CD4-positive, alpha-beta T cell treated with Interleukin-2 at 100 ng/mL for 4 hours (primary cell): ENCODE results near the gene R3HCC1L.
"Not testable (repeated sequence)": the region's sequence is repeated elsewhere in the genome, so short reads cannot be mapped to it uniquely, and the experiment has no call there.

ENCODE experiments used
- DNase-seq: peaks from one replicate; pipeline ENCODE4 v3.0.0-alpha.2; 2020; ENCODE audit warnings: low spot score

The R3HCC1L gene

GRCh38 chr10:98172495-98172894 is 38.0 kb downstream of the R3HCC1L start:
- DNase-seq: no peak

GRCh38 chr10:98173260-98173659 is 38.8 kb downstream of the R3HCC1L start:
- DNase-seq: no peak

DNA sequence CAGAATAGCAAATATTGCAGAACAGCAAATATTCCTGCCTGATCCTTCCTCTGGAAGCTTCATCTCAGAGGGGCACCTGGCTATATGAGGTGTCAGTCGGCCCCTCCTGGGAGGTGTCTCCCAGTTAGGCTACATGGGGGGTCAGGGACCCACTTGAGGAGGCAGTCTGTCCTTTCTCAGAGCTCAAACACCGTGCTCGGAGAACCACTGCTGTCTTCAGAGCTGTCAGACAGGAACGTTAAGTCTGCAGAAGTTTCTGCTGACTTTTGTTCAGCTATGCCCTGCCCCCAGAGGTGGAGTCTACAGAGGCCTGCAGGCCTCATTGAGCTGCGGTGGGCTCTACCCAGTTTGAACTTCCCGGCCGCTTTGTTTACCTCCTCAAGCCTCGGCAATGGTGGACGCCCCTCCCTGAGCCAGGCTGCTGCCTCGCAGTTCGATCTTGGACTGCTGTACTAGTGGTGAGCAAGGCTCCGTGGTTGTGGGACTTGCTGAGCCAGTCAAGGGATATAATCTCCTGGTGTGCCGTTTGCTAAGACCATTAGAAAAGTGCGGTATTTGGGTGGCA is 48.0 kb downstream of the R3HCC1L start:
- DNase-seq: not testable (repeated sequence)

GRCh38 chr10:98186681-98187080 is 52.2 kb downstream of the R3HCC1L start:
- DNase-seq: no peak

GRCh38 chr10:98190773-98191172 is 56.3 kb downstream of the R3HCC1L start:
- DNase-seq: not testable (repeated sequence)

GRCh38 chr10:98193037-98193436 is 58.6 kb downstream of the R3HCC1L start:
- DNase-seq: no peak

DNA sequence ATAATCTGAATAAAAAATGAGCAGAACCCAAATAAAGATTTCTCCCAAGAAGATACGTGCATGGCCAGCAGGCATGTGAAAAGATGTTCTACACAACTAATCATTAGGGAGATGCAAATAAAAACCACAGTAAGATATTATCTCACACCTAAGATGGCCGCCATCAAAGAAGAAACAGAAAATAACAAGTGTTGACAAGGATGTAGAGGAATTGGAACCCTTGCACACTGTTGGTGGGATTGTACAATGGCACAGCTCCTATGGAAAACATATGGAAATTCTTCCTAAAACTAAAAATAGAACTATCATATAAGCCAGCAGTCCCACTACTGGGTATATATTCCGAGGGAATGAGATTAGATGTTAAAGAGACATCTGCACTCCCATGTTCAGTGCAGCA is 60.2 kb downstream of the R3HCC1L start:
- DNase-seq: no peak

DNA sequence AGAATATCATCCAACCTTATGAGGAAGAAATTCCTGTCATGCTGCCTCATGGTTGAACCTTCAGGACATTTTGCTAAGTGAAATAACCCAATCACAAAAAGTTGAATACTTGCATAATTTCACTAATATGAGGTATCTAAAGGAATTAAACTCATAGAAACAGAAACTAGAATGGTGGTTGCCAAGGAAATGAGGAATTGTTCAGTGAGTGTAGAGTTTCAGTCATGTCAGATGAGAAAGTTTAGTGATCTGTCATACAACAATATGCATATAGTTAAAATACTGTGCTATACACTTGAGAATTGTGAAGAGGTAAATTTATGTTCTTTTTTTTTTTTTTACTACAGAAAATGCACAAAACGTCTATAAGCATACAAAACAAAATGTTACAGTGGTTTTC is 60.7 kb downstream of the R3HCC1L start:
- no peak for DNase-seq

- no peak for DNase-seq
Measured at GRCh38 chr10:98196985-98197384, 62.5 kb downstream of the R3HCC1L start.

GRCh38 chr10:98201760-98202159 is 67.3 kb downstream of the R3HCC1L start:
- DNase-seq: no peak

GRCh38 chr10:98202378-98202777 is 67.9 kb downstream of the R3HCC1L start:
- no peak for DNase-seq

DNA sequence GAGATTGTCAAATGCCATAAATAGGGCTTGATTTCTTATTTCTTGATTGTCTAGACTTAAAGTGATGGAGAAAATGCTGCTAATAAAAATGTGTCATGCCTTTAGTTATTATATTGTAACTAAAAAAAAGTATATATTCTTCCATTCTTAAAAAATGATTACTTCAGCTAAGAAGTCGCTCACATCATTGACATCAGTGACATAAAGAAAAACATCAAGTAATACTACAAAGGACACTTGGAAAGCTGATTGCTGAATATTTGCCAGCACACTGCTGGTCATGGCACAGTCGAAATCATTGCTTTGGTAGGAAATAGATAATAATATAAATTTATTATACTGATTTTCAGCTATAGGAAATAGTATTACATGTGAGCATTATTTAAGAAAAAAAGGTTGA is 70.9 kb downstream of the R3HCC1L start:
- DNase-seq: no peak

GRCh38 chr10:98208925-98209324 is 74.5 kb downstream of the R3HCC1L start:
- DNase-seq: no peak

GRCh38 chr10:98209441-98209840 is 75.0 kb downstream of the R3HCC1L start:
- DNase-seq: no peak

DNA sequence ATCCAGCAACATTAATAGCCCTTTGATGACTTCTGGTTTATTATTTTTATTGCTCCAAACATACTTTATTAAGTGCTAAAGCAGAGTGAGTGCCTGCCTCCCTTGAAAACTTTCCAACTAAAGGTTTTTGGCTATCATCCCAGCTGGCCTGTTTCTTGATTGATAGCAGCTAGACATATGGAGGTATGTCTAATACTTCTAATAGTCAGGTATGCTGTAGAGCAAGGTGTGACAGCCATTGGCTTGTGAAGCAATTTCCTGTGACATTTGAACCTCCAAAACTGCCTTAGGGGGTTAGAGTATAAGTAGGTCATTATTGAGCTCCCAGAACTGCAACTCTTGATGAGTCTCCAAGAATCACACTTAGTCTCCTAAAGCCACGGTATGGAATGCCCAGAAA is 77.7 kb downstream of the R3HCC1L start:
- DNase-seq: no peak

DNA sequence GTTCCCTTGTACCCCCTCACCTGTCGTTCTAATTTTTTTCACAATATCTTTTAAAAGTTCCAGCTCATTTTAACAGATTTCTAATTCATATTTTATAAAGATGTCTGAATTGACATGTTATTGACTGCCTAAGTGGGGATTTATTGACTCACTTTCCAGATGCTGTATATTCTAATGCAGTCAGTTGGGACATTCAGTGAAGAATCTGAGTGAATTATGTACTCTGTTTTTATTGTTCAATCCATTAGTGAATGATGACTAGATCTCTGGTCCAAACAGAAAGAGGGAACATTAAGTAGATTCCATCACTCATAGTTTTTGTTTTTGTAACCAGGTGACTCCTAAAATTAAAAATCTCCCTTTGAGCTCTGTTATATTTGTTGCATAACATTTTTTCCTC is 79.3 kb downstream of the R3HCC1L start:
- no peak for DNase-seq

DNA sequence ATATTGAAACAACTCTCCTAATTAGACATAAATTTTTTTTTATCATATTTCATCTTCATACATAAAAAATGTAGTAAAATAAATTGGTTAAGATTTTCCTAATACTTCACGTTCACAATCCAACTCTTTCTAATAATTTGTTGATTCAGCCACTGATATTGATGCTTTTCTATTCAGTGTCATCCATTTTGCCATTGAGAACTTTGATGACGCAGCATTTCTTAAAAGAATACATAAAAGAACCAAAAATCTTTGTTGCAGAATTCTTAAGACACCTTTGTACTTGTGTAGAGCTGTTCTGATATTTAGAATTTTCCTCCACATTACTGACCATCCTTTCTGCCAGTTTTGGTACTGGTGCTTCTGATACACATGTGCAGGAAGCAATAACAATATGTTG is 80.9 kb downstream of the R3HCC1L start:
- DNase-seq: no peak

DNA sequence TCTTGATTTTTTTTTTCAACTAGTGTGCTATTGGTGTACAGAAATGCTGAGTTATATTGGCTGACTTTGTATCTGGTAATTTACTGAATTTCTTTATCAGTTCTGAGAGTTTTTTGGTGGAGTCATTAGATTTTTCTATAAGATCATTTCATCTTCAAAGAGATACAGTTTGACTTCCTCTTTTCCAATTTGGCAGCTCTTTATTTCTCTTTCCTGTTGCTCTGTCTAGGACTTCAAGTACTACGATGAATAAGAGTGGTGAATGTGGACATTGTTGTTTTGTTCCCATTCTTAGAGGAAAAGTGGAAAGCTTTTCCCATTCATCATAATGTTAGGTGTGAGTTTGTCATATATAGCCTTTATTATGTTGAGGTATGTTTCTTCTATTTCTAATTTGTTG is 83.3 kb downstream of the R3HCC1L start:
- DNase-seq: no peak

GRCh38 chr10:98223874-98224273 is 89.4 kb downstream of the R3HCC1L start:
- DNase-seq: no peak

GRCh38 chr10:98224509-98224908 is 90.1 kb downstream of the R3HCC1L start:
- DNase-seq: no peak

GRCh38 chr10:98224996-98225395 is 90.5 kb downstream of the R3HCC1L start:
- no peak for DNase-seq

DNA sequence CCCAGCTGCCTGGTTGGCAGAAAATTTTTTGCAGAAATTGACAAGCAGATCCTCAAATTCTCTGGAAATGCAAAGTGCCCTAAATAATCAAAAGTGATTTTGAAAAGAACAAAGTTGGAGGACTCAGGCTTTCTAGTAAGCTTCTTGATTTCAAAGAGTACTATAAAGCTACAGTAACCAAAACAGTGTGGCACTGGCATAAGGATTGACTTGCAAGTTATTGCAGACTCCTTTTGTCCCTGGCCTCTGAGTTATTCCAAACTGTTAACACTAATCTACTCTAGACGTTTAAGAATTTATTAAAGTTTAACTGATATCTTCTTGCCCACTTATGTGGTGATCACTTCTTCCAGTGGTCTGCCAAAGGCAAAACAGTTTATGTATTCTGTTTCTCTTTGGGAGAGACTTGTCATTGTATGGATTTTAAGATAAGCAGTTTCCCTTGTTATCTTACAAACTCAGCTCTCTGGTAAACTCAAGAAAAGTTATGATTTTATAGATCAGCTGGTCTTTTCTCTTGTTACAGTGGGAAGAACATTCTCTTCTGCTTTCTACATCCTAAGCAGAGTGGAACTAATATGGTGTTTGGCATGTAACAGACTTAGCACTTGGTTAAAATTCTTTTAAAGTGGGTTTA is 92.2 kb downstream of the R3HCC1L start:
- DNase-seq: no peak

DNA sequence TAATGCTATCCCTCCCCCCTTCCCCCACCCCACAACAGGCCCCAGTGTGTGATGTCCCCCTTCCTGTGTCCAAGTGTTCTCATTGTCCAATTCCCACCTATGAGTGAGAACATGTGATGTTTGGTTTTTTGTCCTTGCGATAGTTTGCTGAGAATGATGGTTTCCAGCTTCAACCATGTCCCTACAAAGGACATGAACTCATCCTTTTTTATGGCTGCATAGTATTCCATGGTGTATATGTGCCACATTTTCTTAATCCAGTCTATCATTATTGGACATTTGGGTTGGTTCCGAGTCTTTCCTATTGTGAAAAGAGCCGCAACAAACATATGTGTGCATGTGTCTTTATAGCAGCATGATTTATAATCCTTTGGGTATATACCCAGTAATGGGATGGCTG is 93.3 kb downstream of the R3HCC1L start:
- DNase-seq: not testable (repeated sequence)

DNA sequence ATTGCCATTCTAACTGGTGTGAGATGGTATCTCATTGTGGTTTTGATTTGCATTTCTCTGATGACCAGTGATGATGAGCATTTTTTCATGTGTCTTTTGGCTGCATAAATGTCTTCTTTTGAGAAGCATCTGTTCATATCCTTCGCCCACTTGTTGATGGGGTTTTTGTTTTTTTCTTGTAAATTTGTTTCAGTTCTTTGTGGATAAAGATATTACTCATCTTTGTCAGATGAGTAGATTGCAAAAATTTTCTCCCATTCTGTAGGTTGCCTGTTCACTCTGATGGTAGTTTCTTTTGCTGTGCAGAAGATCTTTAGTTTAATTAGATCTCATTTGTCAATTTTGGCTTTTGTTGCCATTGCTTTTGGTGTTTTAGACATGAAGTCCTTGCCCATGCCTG is 93.8 kb downstream of the R3HCC1L start:
- DNase-seq: not testable (repeated sequence)
